LNCaP clone FGC (cell line): ENCODE results near the gene APBA3.

Experiments
- DNase-seq: peaks from one replicate; pipeline ENCODE4 v3.0.0-alpha.2; 2011; ENCODE audit warnings: low read depth
- H3K4me3 ChIP-seq: 2 replicates; pipeline ENCODE4 v1.5.1; 2011; ENCODE audit warnings: mild to moderate bottlenecking, low read depth, low read length, control low read depth
- CTCF ChIP-seq: IDR thresholded peaks from 2 replicates; pipeline ENCODE4 v1.5.1; 2012; ENCODE audit warnings: mild to moderate bottlenecking; ENCODE audit not compliant: control insufficient read depth, insufficient read depth; ENCODE audit errors: extremely low read depth

The APBA3 gene

GRCh38 chr19:3798137-3798536 is 36.6 kb upstream of the APBA3 start:
- TF ChIP-seq CTCF, result no peak
- no peak for DNase-seq
- H3K4me3 ChIP-seq, result no peak overlapping the region

- TF ChIP-seq CTCF, result no peak
- DNase-seq, result no peak
- H3K4me3 ChIP-seq, result no peak overlapping the region
Measured at GRCh38 chr19:3796358-3796757, 34.9 kb upstream of the APBA3 start.

GRCh38 chr19:3793799-3794198 is 32.3 kb upstream of the APBA3 start:
- TF ChIP-seq CTCF, result no peak
- H3K4me3 ChIP-seq, result no peak overlapping the region
- DNase-seq, result no peak

- DNase-seq, result no peak
- no peak for TF ChIP-seq CTCF
- H3K4me3 ChIP-seq, result no peak overlapping the region
Measured at GRCh38 chr19:3792114-3792513, 30.6 kb upstream of the APBA3 start.

- no peak for TF ChIP-seq CTCF
- no peak overlapping the region for H3K4me3 ChIP-seq
- no peak for DNase-seq
Measured at GRCh38 chr19:3790941-3791340, 29.4 kb upstream of the APBA3 start.

- no peak overlapping the region for H3K4me3 ChIP-seq
- TF ChIP-seq CTCF, result no peak
- DNase-seq, result no peak
Measured at GRCh38 chr19:3790209-3790734, 28.8 kb upstream of the APBA3 start.

GRCh38 chr19:3788996-3789778 is 27.7 kb upstream of the APBA3 start:
- TF ChIP-seq CTCF, result no peak
- no peak for DNase-seq
- H3K4me3 ChIP-seq, result no peak overlapping the region
